Posterior vena cava (tissue), 2 donors: ENCODE measurements around the gene HIVEP3. TPM values are rescaled to one million over a fixed set of nuclear protein-coding genes. Genes with fewer than 3 reads are reported as not detected.
"Not testable (repeated sequence)": the region's sequence is repeated elsewhere in the genome, so short reads cannot be mapped to it uniquely, and the experiment has no call there.

Source experiments
- DNase-seq: peaks from one replicate; pipeline ENCODE4 v3.0.0-alpha.2; 2020; ENCODE audit warnings: low spot score
- intact Hi-C, 2 donors: fragments of 100-400 bp; cut with DNase I; formaldehyde crosslinking; loops; one replicate each; pipeline versions ENCODE4 v1.14.1 to v1.14.2; 2022 to 2023
- long read RNA-seq, 2 donors: library from polyadenylated mRNA; unstranded; transcript quantifications; one replicate each; pipeline ENCODE4 v2.0.0, GENCODE V29; 2020 to 2021
- total RNA-seq, 2 donors: library from RNA; stranded (reverse); fragmentation: NEBNext Ultra II Directional; extraction: Animal tissue kit (Norgen Biotek cat#: 25700); gene quantifications; one replicate each; pipeline ENCODE4 v1.2.1, GENCODE V29; 2021
- donor health status: DM: yes; HTN: yes; CAD: no.
- donor health status: DM: yes; HTN: yes; CAD: no.

HIVEP3 gene
- total RNA-seq = 1 to 10 TPM; 4.1 to 5.5 TPM
- long read RNA-seq, donor 1, partial matches to known transcripts = 0 of 4 reads
- long read RNA-seq, donor 1, other reads (novel, unspliced or antisense) = 4 of 4 reads
- long read RNA-seq, donor 2, partial matches to known transcripts = 2 of 8 reads
- long read RNA-seq, donor 2, other reads (novel, unspliced or antisense) = 5 of 8 reads

- intact Hi-C loops = no loop called here
- DNase-seq = no peak
Observed at GRCh38 chr1:41918450-41919043, at the start of gene HIVEP3. HIVEP3 (minus strand) TSS chr1:41918922.

- DNase-seq = no peak
- intact Hi-C loops = no loop called here
Observed at GRCh38 chr1:41964400-41964799, 45.7 kb upstream of the HIVEP3 start.

- no peak for DNase-seq
- intact Hi-C loops = no loop called here
Observed at GRCh38 chr1:41963636-41964035, 44.9 kb upstream of the HIVEP3 start.

DNA sequence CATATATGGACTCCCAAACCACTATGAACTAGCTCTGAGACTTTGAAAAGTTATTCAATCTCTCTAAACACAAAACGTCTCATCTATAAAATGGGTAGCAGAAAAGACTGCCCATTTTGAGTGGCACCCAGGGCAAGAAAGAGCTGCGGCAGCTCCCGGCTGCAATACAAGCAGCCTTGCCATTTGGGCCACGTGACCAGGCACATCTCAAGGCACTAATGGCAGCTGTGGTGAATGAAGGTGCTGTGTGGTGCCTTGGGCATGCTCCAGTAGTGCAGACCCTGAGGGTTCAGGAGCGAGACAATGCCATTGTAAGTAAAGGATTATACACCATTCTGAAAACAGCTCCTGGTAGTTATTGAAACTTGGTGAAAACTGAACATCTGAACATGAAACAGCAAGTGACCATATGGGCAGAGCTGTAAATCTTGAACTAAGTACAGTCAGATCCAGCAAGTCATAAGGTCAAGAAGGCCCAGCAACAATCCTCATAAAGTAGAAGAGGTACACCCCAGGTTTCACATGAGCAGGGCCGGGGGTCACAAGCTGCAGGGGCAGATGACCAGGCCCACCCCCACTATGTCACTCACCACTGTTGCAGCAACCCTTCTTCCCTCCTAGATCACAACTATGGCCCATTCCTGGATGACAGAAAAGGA lies 39.4 kb upstream of the HIVEP3 start:
- DNase-seq = no peak
- intact Hi-C loops = no loop called here

- intact Hi-C loops = no loop called here
Observed at GRCh38 chr1:41957568-41957967, 38.8 kb upstream of the HIVEP3 start.

DNA sequence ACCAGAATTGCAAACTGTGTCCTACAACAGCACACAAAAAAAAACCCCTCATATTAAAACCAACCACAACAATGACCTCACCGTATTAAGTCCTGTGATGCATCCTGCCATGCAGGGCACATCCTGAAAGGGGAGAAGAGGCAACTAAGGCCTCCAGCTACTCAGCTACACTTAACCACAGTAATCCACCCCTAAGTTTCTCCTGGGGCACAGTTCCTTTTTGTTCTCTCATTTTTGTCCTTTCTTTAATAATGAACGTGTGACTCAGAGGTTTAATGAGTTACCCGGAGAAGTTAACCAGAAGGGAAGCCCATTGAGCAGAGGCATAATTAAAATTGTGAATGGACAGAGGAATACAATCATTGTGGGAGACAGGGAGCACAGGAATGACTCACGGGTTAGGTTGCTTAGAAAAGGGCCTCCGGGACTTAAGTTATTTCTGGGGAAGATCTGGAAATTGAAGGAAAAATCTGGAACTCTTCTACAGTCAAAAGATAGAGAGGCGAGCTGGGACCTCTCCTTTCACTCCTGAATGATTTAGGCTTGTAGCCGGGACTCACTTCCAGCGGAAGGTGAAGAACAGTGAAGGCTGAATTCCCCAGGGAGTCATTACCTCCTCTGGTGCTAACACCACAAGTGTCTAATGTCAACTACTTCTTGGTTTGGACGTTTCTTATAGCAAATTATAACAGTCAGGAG lies 36.9 kb upstream of the HIVEP3 start:
- DNase-seq = no peak
- intact Hi-C loops = no loop called here

More at GRCh38 chr1:41957568-41957967, 38.8 kb upstream of the HIVEP3 start:
- DNase-seq = no peak

- no peak for DNase-seq
- intact Hi-C loops = no loop called here
Observed at GRCh38 chr1:41954533-41954944, 35.8 kb upstream of the HIVEP3 start.

DNA sequence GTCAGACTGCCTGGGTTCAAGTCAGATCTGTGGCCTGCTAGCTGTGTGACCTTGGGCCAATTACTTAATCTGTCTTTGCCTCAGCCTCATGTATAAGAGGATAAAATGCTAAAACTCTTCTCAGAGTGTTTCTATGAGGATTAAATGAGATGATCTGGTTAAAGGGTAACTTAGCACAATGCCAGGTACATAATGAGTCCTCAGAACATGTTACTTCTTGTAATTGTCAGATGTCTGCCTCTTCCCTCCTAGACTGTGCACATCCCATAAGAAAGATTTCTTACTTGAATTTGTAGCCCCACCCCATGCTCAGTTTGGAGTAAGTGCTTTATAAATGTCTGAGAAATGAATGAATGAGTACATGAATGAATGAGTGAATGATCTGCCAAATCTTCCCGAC lies 34.6 kb upstream of the HIVEP3 start:
- intact Hi-C loops = no loop called here

GRCh38 chr1:41952208-41952607 lies 33.5 kb upstream of the HIVEP3 start:
- no peak for DNase-seq
- intact Hi-C loops = no loop called here

More for the DNA sequence above, 34.6 kb upstream of the HIVEP3 start:
- no peak for DNase-seq

DNA sequence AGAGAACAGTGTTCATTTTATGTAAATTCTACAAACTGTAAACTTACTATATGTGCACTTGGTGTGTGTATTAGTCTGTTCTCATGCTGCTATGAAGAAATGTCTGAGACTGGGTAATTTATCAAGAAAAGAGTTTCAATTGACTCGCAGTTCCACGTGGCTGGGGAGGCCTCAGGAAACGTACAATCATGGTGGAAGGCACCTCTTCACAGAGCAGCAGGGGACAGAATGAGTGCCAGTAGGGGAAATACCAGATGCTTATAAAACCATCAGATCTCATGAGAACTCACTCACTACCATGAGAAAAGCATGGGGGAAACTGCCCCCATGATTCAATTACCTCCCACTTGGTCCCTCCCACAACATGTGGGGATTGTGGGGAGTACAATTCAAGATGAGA lies 32.8 kb upstream of the HIVEP3 start:
- DNase-seq, intact Hi-C loops: not testable (repeated sequence)

- intact Hi-C loops = no loop called here
- no peak for DNase-seq
Observed at GRCh38 chr1:41950820-41951219, 32.1 kb upstream of the HIVEP3 start.

DNA sequence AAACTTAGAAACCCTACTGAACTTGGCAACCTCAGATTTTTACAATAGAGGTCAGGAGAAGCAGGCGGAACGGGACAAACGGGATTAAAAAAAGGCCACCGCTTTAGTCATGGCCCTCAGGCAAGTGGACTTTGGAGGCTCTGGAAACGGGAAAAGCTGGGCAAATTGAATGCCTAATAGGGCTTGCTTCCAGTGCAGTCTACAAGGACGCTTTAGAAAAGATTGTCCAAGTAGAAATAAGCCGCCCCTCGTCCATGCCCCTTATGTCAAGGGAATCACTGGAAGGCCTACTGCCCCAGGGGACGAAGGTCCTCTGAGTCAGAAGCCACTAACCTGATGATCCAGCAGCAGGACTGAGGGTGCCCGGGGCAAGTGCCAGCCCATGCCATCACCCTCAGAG lies 27.2 kb upstream of the HIVEP3 start:
- intact Hi-C loops, DNase-seq: not testable (repeated sequence)

DNA sequence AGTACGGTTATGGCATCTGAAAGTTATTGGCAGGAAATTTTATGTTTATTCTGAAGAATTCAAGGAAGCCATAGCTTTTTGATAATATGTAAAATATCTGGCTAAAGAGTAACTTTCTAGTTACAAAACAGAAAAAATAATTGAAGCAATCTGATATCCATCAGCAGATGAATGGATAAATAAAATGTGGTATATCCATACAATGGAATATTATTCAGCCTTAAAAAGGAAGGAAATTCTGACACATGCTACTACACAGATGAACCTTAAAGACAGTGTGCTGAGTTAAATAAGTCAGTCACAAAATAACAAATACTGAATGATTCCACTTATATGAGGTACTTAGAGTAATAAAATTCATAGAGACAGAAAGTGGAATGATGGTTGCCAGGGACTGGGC lies 25.0 kb upstream of the HIVEP3 start:
- intact Hi-C loops = no loop called here
- no peak for DNase-seq

DNA sequence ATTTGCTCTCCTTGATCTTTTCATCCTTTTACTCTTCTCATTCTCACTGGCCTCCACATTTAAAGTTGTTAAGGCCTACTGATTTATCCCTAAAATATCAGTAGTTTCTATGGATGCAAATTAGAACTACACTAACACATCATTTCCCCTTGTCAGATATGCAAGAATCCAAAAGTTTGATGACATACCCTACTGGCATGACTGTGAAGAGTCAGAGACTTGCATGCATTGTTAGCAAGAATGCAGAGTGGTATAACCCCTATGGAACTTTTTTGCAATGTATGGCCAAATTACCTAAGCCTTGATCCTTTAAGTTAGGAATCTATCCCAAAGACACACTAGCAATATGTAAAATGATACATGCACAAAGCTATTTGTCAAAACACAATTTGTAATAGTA lies 23.6 kb upstream of the HIVEP3 start:
- no peak for DNase-seq
- intact Hi-C loops = no loop called here

DNA sequence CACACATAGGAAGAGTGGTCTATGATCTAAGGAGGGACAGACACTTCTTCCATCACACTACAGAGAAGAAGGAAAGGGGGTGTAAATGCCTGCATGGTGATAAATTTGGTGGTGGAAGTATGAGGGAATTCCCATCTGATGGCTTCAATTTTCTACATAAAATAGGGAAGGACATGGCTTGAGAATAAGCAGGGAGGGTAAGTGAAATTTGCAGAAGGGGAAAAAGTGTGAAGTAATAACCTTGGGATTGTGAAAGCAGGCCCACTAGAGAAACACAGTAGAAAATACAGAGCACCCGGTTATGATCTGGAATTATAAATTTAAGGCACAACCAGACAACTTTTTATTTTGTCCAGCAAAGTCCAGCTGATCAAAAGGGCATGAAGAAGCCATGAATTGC lies 22.7 kb upstream of the HIVEP3 start:
- intact Hi-C loops = no loop called here
- DNase-seq = no peak

GRCh38 chr1:41939194-41939593 lies 20.5 kb upstream of the HIVEP3 start:
- intact Hi-C loops = no loop called here
- DNase-seq = no peak

DNA sequence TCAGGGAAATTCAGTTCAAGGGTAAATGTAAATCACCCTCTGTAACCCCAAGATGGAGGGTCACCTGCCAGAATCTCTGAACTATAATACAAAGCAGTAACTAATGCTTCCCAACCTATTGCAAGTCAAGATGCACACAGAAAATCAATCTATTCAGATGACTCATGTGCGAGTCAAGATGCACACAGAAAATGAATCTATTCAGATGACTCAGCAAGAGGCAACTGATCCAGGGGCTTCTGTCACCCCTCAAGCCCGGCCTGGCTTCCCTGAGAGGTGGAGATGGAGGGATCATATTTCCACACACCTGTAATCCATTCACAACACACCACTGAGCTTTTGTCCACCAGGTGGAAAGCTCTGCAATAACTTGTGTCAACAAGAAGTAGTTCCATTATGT lies 17.4 kb upstream of the HIVEP3 start:
- intact Hi-C loops = no loop called here
- no peak for DNase-seq

DNA sequence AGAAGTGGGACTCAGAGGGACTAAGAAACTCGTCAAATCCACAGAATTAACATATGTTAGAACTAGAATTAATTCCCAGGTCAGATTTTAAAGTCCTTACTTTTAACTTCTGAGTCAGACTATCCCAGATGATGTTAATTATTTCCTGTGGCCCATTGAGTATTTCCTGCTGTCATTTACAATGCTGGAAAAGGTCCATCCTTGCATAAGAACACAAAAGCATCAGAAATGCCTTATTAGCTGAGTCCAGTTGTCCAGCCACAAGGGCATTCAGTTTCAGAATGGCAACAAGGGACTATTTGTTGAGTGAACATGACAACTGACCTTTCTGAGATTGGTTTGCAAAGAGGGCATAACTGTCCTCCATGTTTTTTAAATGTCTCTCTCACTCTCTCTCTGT lies 16.5 kb upstream of the HIVEP3 start:
- intact Hi-C loops = no loop called here

GRCh38 chr1:41933106-41933505 lies 14.4 kb upstream of the HIVEP3 start:
- intact Hi-C loops = no loop called here
- no peak for DNase-seq

More for the DNA sequence above, 16.5 kb upstream of the HIVEP3 start:
- DNase-seq = no peak

GRCh38 chr1:41931578-41931977 lies 12.9 kb upstream of the HIVEP3 start:
- no peak for DNase-seq
- intact Hi-C loops = no loop called here
